OCI-LY3 (cell line): ENCODE measurements around the gene NUDT1.

Source experiments
- H2AFZ ChIP-seq: fragments of 200-600, 300-600 bp; shearing (Covaris generic); 2 replicates; pipeline ENCODE4 v1.6.0; 2014; ENCODE audit warnings: antibody characterized with exemption, low read depth, low read length
- H3K27ac ChIP-seq: fragments of 200-600, 300-600 bp; sonication (generic); 2 replicates; pipeline ENCODE4 v1.5.1; 2014; ENCODE audit warnings: mild to moderate bottlenecking, low read length, moderate library complexity, mixed read lengths
- H3K27me3 ChIP-seq: fragments of 200-600, 300-600 bp; sonication (generic); 2 replicates; pipeline ENCODE4 v1.6.1; 2014; ENCODE audit warnings: low read depth, low read length, mixed read lengths
- H3K36me3 ChIP-seq: fragments of 200-600, 300-600 bp; sonication (generic); replicated peaks from 2 replicates; pipeline ENCODE3; 2014; ENCODE audit warnings: low read depth, low read length, mixed read lengths
- H3K4me1 ChIP-seq: fragments of 300-600, 200-600 bp; sonication (generic); 2 replicates; pipeline ENCODE4 v1.6.1; 2014; ENCODE audit warnings: low read length, mixed read lengths
- H3K4me2 ChIP-seq: fragments of 200-600, 300-600 bp; sonication (generic); 2 replicates; pipeline ENCODE4 v1.6.1; 2014; ENCODE audit warnings: low read length, mixed read lengths
- H3K4me3 ChIP-seq: fragments of 300-600, 200-600 bp; sonication (generic); 2 replicates; pipeline ENCODE4 v1.5.1; 2014; ENCODE audit warnings: antibody characterized with exemption, mild to moderate bottlenecking, low read length, moderate library complexity
- H3K79me2 ChIP-seq: fragments of 300-600, 200-600 bp; shearing (Covaris generic); 2 replicates; pipeline ENCODE4 v1.6.1; 2014; ENCODE audit warnings: mild to moderate bottlenecking, low read length, mixed read lengths
- H3K9ac ChIP-seq: fragments of 300-600, 200-600 bp; shearing (Covaris generic); 2 replicates; pipeline ENCODE4 v1.6.0; 2014; ENCODE audit warnings: mild to moderate bottlenecking, low read length, moderate library complexity
- H3K9me3 ChIP-seq: fragments of 200-600, 300-600 bp; shearing (Covaris generic); 2 replicates; pipeline ENCODE4 v1.6.1; 2014; ENCODE audit warnings: low read length, mixed read lengths; ENCODE audit not compliant: insufficient read depth
- H4K20me1 ChIP-seq: fragments of 200-600, 300-600 bp; sonication (generic); 2 replicates; pipeline ENCODE4 v1.6.1; 2016; ENCODE audit warnings: low read length, mixed read lengths; ENCODE audit not compliant: insufficient read depth
- CTCF ChIP-seq: fragments of 200-600, 300-600 bp; sonication (generic); IDR thresholded peaks from 2 replicates; pipeline ENCODE4 v1.5.1; 2014; ENCODE audit warnings: antibody characterized with exemption, low read length, low read depth
- EZH2phosphoT487 ChIP-seq: fragments of 200-600 bp; shearing (Covaris generic); IDR thresholded peaks from 2 replicates; pipeline ENCODE4 v1.6.1; 2018; ENCODE audit warnings: antibody characterized with exemption, mixed run types, low read depth

The NUDT1 gene

GRCh38 chr7:2227699-2228098, 14.3 kb upstream of the NUDT1 start:
- H3K4me1 ChIP-seq = peaks cover 3% of the 10 kb centered on the region
- no peak overlapping the region for H3K4me2 ChIP-seq
- TF ChIP-seq EZH2phosphoT487 = no peak
- TF ChIP-seq CTCF = no peak
- peaks cover 23% of the 10 kb centered on the region for H3K36me3 ChIP-seq
- H3K9me3 ChIP-seq = no peaks in the 10 kb centered on the region
- 0 out of 2 replicates have a peak, but pooled peaks cover 4% of the 10 kb centered on the region for H4K20me1 ChIP-seq
- no peak overlapping the region for H2AFZ ChIP-seq
- H3K27ac ChIP-seq = no peak overlapping the region
- H3K9ac ChIP-seq = no peak overlapping the region
- no peak overlapping the region for H3K4me3 ChIP-seq
- H3K79me2 ChIP-seq = peaks cover 46% of the 10 kb centered on the region
- H3K27me3 ChIP-seq = no peaks in the 10 kb centered on the region

GRCh38 chr7:2228921-2229320, 13.1 kb upstream of the NUDT1 start:
- no peaks in the 10 kb centered on the region for H3K27me3 ChIP-seq
- H3K4me1 ChIP-seq = peaks cover 7% of the 10 kb centered on the region
- 0 out of 2 replicates have a peak, but pooled peaks cover 4% of the 10 kb centered on the region for H4K20me1 ChIP-seq
- no peak overlapping the region for H3K9ac ChIP-seq
- H3K4me2 ChIP-seq = no peak overlapping the region
- H2AFZ ChIP-seq = no peak overlapping the region
- no peak overlapping the region for H3K4me3 ChIP-seq
- no peak for TF ChIP-seq EZH2phosphoT487
- TF ChIP-seq CTCF = no peak
- H3K9me3 ChIP-seq = no peaks in the 10 kb centered on the region
- no peak overlapping the region for H3K27ac ChIP-seq
- H3K36me3 ChIP-seq = peaks cover 23% of the 10 kb centered on the region
- H3K79me2 ChIP-seq = peaks cover 48% of the 10 kb centered on the region

- Histone ChIP-seq H3K27me3 (no peaks in the 10 kb centered on the region), H3K27ac (no peak overlapping the region), H3K4me1 (peaks cover 7% of the 10 kb centered on the region), H3K4me2 (no peak overlapping the region), H2AFZ (no peak overlapping the region), H3K9ac (no peak overlapping the region), H3K9me3 (no peaks in the 10 kb centered on the region), H3K36me3 (peaks cover 23% of the 10 kb centered on the region), H3K4me3 (no peak overlapping the region), H3K79me2 (peaks cover 48% of the 10 kb centered on the region), H4K20me1 (0 out of 2 replicates have a peak, but pooled peaks cover 4% of the 10 kb centered on the region)
- no peak for TF ChIP-seq EZH2phosphoT487
- no peak for TF ChIP-seq CTCF
Measured at GRCh38 chr7:2229467-2229866, 12.6 kb upstream of the NUDT1 start.

- Histone ChIP-seq H3K36me3 (peaks cover 25% of the 10 kb centered on the region), H3K27me3 (no peaks in the 10 kb centered on the region), H3K9ac (no peak overlapping the region), H3K27ac (no peak overlapping the region), H3K9me3 (no peaks in the 10 kb centered on the region), H3K4me1 (peaks cover 7% of the 10 kb centered on the region), H3K4me3 (no peak overlapping the region), H3K79me2 (peaks cover 48% of the 10 kb centered on the region), H3K4me2 (no peak overlapping the region), H2AFZ (no peak overlapping the region), H4K20me1 (0 out of 2 replicates have a peak, but pooled peaks cover 4% of the 10 kb centered on the region)
- TF ChIP-seq CTCF (no peak), EZH2phosphoT487 (no peak)
Measured at GRCh38 chr7:2230226-2230625, 11.8 kb upstream of the NUDT1 start.
